Trophoblast cell (in vitro differentiated cells and primary cell): ENCODE data around the gene NOTCH4.
A peak's percentile ranks its signal among the peaks of the same experiment; 100 is the strongest.

Source experiments
- DNase-seq, 2 donors: peaks; one replicate each; pipeline ENCODE4 v3.0.0-alpha.2; 2016
- H2AFZ ChIP-seq: 2 replicates; pipeline ENCODE4 v1.6.1; 2013; ENCODE audit warnings: low read length, moderate library complexity, mild to moderate bottlenecking; ENCODE audit not compliant: insufficient read depth, poor library complexity
- H2AK5ac ChIP-seq: 2 replicates; pipeline ENCODE4 v1.6.1; 2013; ENCODE audit warnings: mild to moderate bottlenecking, low read length
- H2BK120ac ChIP-seq: 2 replicates; pipeline ENCODE4 v1.6.1; 2013; ENCODE audit warnings: low read length, mild to moderate bottlenecking, moderate library complexity; ENCODE audit not compliant: insufficient read depth, poor library complexity
- H2BK12ac ChIP-seq: 2 replicates; pipeline ENCODE4 v1.6.1; 2013; ENCODE audit warnings: mild to moderate bottlenecking, low read length, moderate library complexity
- H2BK5ac ChIP-seq: 2 replicates; pipeline ENCODE4 v1.6.1; 2013; ENCODE audit warnings: low read length, low read depth, moderate library complexity, mild to moderate bottlenecking; ENCODE audit not compliant: poor library complexity
- H3K14ac ChIP-seq: 2 replicates; pipeline ENCODE4 v1.6.1; 2013; ENCODE audit warnings: mild to moderate bottlenecking, low read length
- H3K18ac ChIP-seq: 2 replicates; pipeline ENCODE4 v1.6.1; 2013; ENCODE audit warnings: mild to moderate bottlenecking, low read length
- H3K23ac ChIP-seq: 2 replicates; pipeline ENCODE4 v1.6.1; 2013; ENCODE audit warnings: low read length
- H3K27ac ChIP-seq: 2 replicates; pipeline ENCODE4 v1.5.1; 2013; ENCODE audit warnings: low read depth, mild to moderate bottlenecking, inconsistent platforms, low read length, moderate library complexity
- H3K27me3 ChIP-seq: 2 replicates; pipeline ENCODE4 v1.6.1; 2013; ENCODE audit warnings: inconsistent platforms, mild to moderate bottlenecking, low read length, moderate library complexity; ENCODE audit not compliant: insufficient read depth
- H3K36me3 ChIP-seq, 2 experiments: 1 replicate in 1 of 2; 2 replicates in 1 of 2; pipeline ENCODE4 v1.6.1; 2013; ENCODE audit warnings: low read length in 2 of 2, mild to moderate bottlenecking in 2 of 2, moderate library complexity in 1 of 2; ENCODE audit not compliant: insufficient read depth in 2 of 2, control insufficient read depth in 1 of 2
- H3K4ac ChIP-seq: 2 replicates; pipeline ENCODE4 v1.6.1; 2013; ENCODE audit warnings: low read depth, mild to moderate bottlenecking, low read length, moderate library complexity
- H3K4me1 ChIP-seq, 2 experiments: 1 replicate in 1 of 2; 2 replicates in 1 of 2; pipeline ENCODE4 v1.6.1; 2013; ENCODE audit warnings: low read length in 2 of 2, mild to moderate bottlenecking in 2 of 2, moderate library complexity in 1 of 2; ENCODE audit not compliant: insufficient read depth in 2 of 2, control insufficient read depth in 1 of 2
- H3K4me2 ChIP-seq: 2 replicates; pipeline ENCODE4 v1.6.1; 2013; ENCODE audit warnings: inconsistent platforms, mild to moderate bottlenecking, low read length, moderate library complexity
- H3K4me3 ChIP-seq: 2 replicates; pipeline ENCODE4 v1.5.1; 2013; ENCODE audit warnings: mild to moderate bottlenecking, low read depth, low read length, inconsistent platforms
- H3K79me1 ChIP-seq: one replicate; pipeline ENCODE4 v1.6.1; 2013; ENCODE audit warnings: low read length
- H3K79me2 ChIP-seq: 2 replicates; pipeline ENCODE4 v1.6.1; 2013; ENCODE audit warnings: low read length, mild to moderate bottlenecking; ENCODE audit not compliant: control insufficient read depth, insufficient read depth, poor library complexity
- H3K9ac ChIP-seq: 2 replicates; pipeline ENCODE4 v1.6.1; 2013; ENCODE audit warnings: mild to moderate bottlenecking, low read length
- H3K9me3 ChIP-seq: 2 replicates; pipeline ENCODE4 v1.6.1; 2013; ENCODE audit warnings: low read depth, mild to moderate bottlenecking, control low read depth, inconsistent platforms, low read length; ENCODE audit not compliant: insufficient read depth
- H4K12ac ChIP-seq: 2 replicates; pipeline ENCODE4 v1.6.1; 2013; ENCODE audit warnings: low read depth, mild to moderate bottlenecking, low read length, moderate library complexity
- H4K8ac ChIP-seq: 2 replicates; pipeline ENCODE4 v1.6.1; 2013; ENCODE audit warnings: low read depth, mild to moderate bottlenecking, low read length, moderate library complexity
- H4K91ac ChIP-seq: one replicate; pipeline ENCODE4 v1.6.1; 2013; ENCODE audit warnings: low read depth, mild to moderate bottlenecking, low read length, moderate library complexity
- WGBS: extraction: QIAGEN DNeasy Blood & Tissue Kit; methylation state at CpG from one replicate; pipeline ENCODE4 v1.1.7; 2013; ENCODE audit warnings: missing lambda C conversion rate; ENCODE audit not compliant: insufficient read length, insufficient coverage; ENCODE audit errors: extremely low coverage; 5-methylcytosine and 5-hydroxymethylcytosine counted together

The NOTCH4 gene

DNA sequence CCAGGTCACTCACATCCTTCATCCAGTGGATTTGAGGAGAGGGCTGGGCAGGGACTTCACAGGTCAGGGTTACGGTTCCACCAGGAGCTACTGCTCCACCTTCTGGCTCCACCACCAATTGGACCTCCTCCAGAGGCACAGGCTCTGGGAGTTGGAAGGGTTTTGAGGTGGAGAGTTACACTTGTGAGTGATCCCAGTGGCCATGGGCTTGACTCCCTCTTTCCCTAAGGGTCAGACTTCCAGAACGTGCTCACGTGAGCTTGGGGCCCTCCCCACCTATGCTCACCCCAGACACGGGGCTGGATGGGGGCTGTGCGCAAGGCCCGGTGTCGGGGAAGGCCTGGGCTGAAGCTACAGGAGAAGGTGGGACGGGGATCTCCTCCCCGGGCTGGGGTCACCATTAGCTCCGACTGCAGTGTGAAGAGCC is 41.3 kb downstream of the NOTCH4 start:
- H2BK5ac ChIP-seq = no peak overlapping the region
- H2BK12ac ChIP-seq = no peak overlapping the region
- H3K36me3 ChIP-seq = peaks cover 42 to 48% of the 10 kb centered on the region in 2 experiments
- H4K12ac ChIP-seq = no peak overlapping the region
- peaks cover 0 to 9% of the 10 kb centered on the region in 2 experiments for H3K4me1 ChIP-seq
- no peak overlapping the region for H3K27ac ChIP-seq
- H3K4me2 ChIP-seq = no peak overlapping the region
- H4K91ac ChIP-seq = no peak overlapping the region
- H2AFZ ChIP-seq = no peak overlapping the region
- no peak overlapping the region for H2BK120ac ChIP-seq
- no peak overlapping the region for H3K23ac ChIP-seq
- no peak overlapping the region for H3K4ac ChIP-seq
- no CpG with 5 or more reads among the region's 10 CpGs for WGBS
- H3K79me2 ChIP-seq = peaks cover 2% of the 10 kb centered on the region
- H3K4me3 ChIP-seq = no peak overlapping the region
- no peak overlapping the region for H2AK5ac ChIP-seq
- no peak overlapping the region for H3K9ac ChIP-seq
- no peak overlapping the region for H4K8ac ChIP-seq
- H3K18ac ChIP-seq = no peak overlapping the region
- H3K9me3 ChIP-seq = no peaks in the 10 kb centered on the region
- H3K79me1 ChIP-seq = peaks cover under 1% of the 10 kb centered on the region
- H3K27me3 ChIP-seq = no peaks in the 10 kb centered on the region
- DNase-seq = no peak
- H3K14ac ChIP-seq = no peak overlapping the region

DNA sequence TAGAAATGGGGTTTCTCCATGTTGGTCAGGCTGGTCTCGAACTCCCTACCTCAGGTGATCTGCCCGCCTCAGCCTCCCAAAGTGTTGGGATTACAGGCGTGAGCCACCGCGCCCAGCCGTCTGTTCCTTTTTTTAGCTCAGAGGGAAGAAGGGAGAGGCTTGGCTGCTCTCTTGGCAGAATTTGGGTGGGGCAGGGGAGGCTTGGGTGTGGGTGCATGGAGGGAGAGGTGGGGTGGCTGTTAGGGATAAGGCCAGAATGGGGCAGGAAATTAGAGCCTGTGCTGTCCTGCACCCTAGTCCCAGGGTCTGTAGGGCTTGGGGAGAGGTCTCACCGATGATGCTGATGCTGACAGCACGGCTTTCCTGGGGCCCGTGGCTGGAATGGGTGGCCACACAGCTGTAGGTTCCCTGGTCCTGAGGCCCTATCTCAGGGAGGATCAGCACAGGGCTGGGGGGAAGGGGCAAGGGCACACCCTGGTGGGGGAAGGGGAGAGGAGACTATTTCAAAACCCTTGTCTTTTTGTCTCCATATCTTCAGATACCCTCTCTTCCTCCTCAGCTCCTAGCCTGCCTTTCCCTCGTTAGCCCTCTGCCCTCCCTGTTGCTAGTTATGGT is 41.8 kb downstream of the NOTCH4 start:
- peaks cover 0 to 10% of the 10 kb centered on the region in 2 experiments for H3K4me1 ChIP-seq
- no peak overlapping the region for H3K4ac ChIP-seq
- H3K23ac ChIP-seq = no peak overlapping the region
- no peak overlapping the region for H3K14ac ChIP-seq
- no peak overlapping the region for H3K18ac ChIP-seq
- no peaks in the 10 kb centered on the region for H3K9me3 ChIP-seq
- H2BK120ac ChIP-seq = no peak overlapping the region
- H3K4me2 ChIP-seq = no peak overlapping the region
- H3K79me2 ChIP-seq = peaks cover 2% of the 10 kb centered on the region
- no peak overlapping the region for H3K9ac ChIP-seq
- H3K79me1 ChIP-seq = peaks cover 6% of the 10 kb centered on the region
- H4K12ac ChIP-seq = no peak overlapping the region
- H2BK5ac ChIP-seq = no peak overlapping the region
- no peaks in the 10 kb centered on the region for H3K27me3 ChIP-seq
- H3K36me3 ChIP-seq = peaks cover 37 to 43% of the 10 kb centered on the region in 2 experiments
- H4K8ac ChIP-seq = no peak overlapping the region
- H2BK12ac ChIP-seq = no peak overlapping the region
- peak overlapping the region; percentile 21 for H3K4me3 ChIP-seq
- WGBS = no CpG with 5 or more reads among the region's 10 CpGs
- H4K91ac ChIP-seq = no peak overlapping the region
- no peak overlapping the region for H3K27ac ChIP-seq
- H2AK5ac ChIP-seq = no peak overlapping the region
- no peak overlapping the region for H2AFZ ChIP-seq
- no peak for DNase-seq

DNA sequence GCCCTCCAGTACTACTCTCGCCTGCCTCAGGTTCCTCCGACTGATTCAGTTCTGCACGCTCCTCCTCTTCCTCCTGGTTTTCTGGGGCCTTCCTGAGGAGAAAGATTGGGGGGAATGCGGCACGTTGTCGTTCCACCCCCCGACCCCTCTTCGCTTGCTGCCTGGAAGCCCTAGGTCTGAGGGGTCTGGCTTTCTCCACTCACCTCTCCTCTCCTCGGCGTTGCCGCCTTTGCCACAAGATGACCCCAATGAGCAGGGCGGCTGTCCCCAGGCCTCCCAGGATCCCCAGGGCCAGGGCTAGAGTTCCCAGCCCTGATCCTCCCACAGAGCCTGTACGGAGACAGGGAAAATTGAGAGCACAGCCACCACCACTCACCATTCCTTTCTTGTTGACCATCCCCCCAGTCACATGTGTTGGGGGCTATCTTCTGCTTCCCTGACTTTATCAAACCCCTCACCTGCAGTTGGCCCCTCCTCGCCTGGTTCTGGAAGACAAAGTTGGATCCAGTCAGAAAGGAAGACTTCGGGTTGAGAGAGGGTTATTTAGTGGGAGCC is 42.6 kb downstream of the NOTCH4 start:
- Histone ChIP-seq H3K4me1 (peaks cover 0 to 17% of the 10 kb centered on the region in 2 experiments), H2BK12ac (no peak overlapping the region), H3K79me2 (peaks cover 2% of the 10 kb centered on the region), H4K8ac (no peak overlapping the region), H3K4ac (no peak overlapping the region), H3K36me3 (peaks cover 29 to 36% of the 10 kb centered on the region in 2 experiments), H4K12ac (no peak overlapping the region), H3K9ac (no peak overlapping the region), H3K79me1 (peaks cover 10% of the 10 kb centered on the region), H2BK5ac (no peak overlapping the region), H2BK120ac (no peak overlapping the region), H3K23ac (no peak overlapping the region), H4K91ac (no peak overlapping the region), H3K4me3 (no peak overlapping the region), H3K9me3 (no peaks in the 10 kb centered on the region), H3K14ac (no peak overlapping the region), H3K27me3 (no peaks in the 10 kb centered on the region), H2AK5ac (no peak overlapping the region), H3K18ac (no peak overlapping the region), H3K27ac (no peak overlapping the region), H3K4me2 (no peak overlapping the region), H2AFZ (no peak overlapping the region)
- no peak for DNase-seq
- WGBS = no CpG with 5 or more reads among the region's 15 CpGs

DNA sequence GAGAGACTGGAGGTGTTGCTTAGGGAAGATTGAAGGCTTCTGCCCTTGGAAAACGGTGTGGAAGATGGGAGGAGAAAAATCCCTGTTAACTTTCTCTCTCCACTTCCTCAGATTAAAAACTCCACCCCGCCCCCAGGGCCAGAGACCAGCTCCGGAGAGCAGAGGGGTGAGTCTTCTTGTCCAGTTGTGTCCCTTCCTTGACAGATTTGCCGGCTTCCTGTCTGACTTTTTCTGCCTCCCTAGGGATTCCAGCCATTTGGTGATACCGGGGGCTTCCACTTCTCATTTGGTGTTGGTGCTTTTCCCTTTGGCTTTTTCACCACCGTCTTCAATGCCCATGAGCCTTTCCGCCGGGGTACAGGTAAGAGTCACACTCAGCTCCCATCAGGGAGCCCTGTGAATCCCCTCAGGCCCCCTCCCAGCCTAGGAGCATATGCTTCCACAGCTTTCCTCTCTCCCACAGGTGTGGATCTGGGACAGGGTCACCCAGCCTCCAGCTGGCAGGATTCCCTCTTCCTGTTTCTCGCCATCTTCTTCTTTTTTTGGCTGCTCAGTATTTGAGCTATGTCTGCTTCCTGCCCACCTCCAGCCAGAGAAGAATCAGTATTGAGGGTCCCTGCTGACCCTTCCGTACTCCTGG is 44.0 kb downstream of the NOTCH4 start:
- WGBS = no CpG with 5 or more reads among the region's 10 CpGs
- Histone ChIP-seq H3K23ac (no peak overlapping the region), H3K27me3 (no peaks in the 10 kb centered on the region), H2BK5ac (no peak overlapping the region), H4K12ac (no peak overlapping the region), H3K14ac (no peak overlapping the region), H3K79me2 (peaks cover 10% of the 10 kb centered on the region), H4K91ac (no peak overlapping the region), H3K9me3 (no peaks in the 10 kb centered on the region), H2AK5ac (no peak overlapping the region), H3K4me2 (no peak overlapping the region), H3K9ac (no peak overlapping the region), H3K18ac (no peak overlapping the region), H3K4ac (no peak overlapping the region), H3K27ac (no peak overlapping the region), H3K4me1 (peaks cover 4 to 20% of the 10 kb centered on the region in 2 experiments), H3K79me1 (peaks cover 14% of the 10 kb centered on the region), H2BK120ac (no peak overlapping the region), H3K36me3 (peaks cover 26 to 36% of the 10 kb centered on the region in 2 experiments), H2BK12ac (no peak overlapping the region), H2AFZ (no peak overlapping the region), H3K4me3 (no peak overlapping the region), H4K8ac (no peak overlapping the region)
- no peak for DNase-seq
